Activated CD8-positive, alpha-beta T cell treated with anti-CD3 and anti-CD28 coated beads for 36 hours (primary cell): ENCODE data around the gene MRTFB. TPM values are rescaled to one million over a fixed set of nuclear protein-coding genes. Genes with fewer than 3 reads are reported as not detected.
A peak's percentile ranks its signal among the peaks of the same experiment; 100 is the strongest.

Experiments used
- ATAC-seq: fragments of 200-7000 bp; cut with Tn5 transposase; one replicate; pipeline ENCODE4 v1.10.0; 2021; ENCODE audit warnings: mild to moderate bottlenecking, moderate library complexity
- CTCF ChIA-PET: fragments of 350-600 bp; sonication (Branson Sonifier 250); formaldehyde crosslinking; loops from one replicate; lab custom pipeline; 2021; ENCODE audit warnings: antibody characterized with exemption; lab: Charles Lee
- POLR2A ChIA-PET: fragments of 350-600 bp; sonication (Branson Sonifier 250); formaldehyde crosslinking; loops from one replicate; lab custom pipeline; 2021; ENCODE audit warnings: antibody characterized with exemption; lab: Charles Lee
- DNase-seq: peaks from one replicate; pipeline ENCODE4 v3.0.0-alpha.2; 2020
- H3K27ac Mint-ChIP-seq: one replicate; pipeline ENCODE4 v1.8.0; 2021; ENCODE audit warnings: mild to moderate bottlenecking, mixed read lengths
- H3K27me3 Mint-ChIP-seq: one replicate; pipeline ENCODE4 v1.8.0; 2021; ENCODE audit warnings: mixed read lengths
- H3K36me3 Mint-ChIP-seq: one replicate; pipeline ENCODE4 v1.8.0; 2021; ENCODE audit warnings: low read depth, mixed read lengths
- H3K4me1 Mint-ChIP-seq: one replicate; pipeline ENCODE4 v1.8.0; 2021; ENCODE audit warnings: low read depth, mixed read lengths
- H3K4me3 Mint-ChIP-seq: one replicate; pipeline ENCODE4 v1.8.0; 2021; ENCODE audit warnings: mild to moderate bottlenecking, moderate library complexity, mixed read lengths
- H3K9me3 Mint-ChIP-seq: one replicate; pipeline ENCODE4 v1.8.0; 2021; ENCODE audit warnings: mixed read lengths
- intact Hi-C: fragments of 100-400 bp; cut with micrococcal nuclease; formaldehyde crosslinking; loops from one replicate; pipeline ENCODE4 v1.10.0; 2022
- total RNA-seq, 2 experiments: library from RNA; stranded (reverse); gene quantifications; one replicate each; pipeline ENCODE4 v1.2.3, GENCODE V29; 2021
- TF ChIP-seq, protein P1 (sequence below): fragments of 200-600 bp; IDR thresholded peaks from one replicate; pipeline ENCODE4 v1.8.0; 2022; ENCODE audit warnings: antibody characterized with exemption, mild to moderate bottlenecking

Gene MRTFB
- total RNA-seq, 2 experiments from 2014 or later, result 10.3 to 12.0 TPM

DNA sequence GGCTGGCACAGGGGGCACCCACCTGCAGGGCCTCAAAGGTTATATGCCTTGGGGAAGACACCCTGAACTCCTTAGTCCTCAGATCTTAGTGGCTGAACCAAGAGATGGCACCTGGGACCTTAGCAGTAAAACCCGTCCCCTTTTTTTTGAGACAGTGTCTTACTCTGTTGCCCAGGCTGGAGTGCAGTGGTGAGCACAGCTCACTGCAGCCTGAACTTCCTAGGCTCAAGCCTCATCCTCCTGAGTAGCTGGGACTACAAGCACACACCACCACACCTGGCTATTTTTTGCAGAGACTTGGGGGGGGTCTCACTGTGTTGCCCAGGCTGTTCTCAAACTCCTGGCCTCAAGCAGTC, 237.2 kb downstream of the MRTFB start:
- H3K36me3 Mint-ChIP-seq, result no peaks in the 10 kb centered on the region
- no peaks in the 10 kb centered on the region for H3K9me3 Mint-ChIP-seq
- TF ChIP-seq, protein P1, sequence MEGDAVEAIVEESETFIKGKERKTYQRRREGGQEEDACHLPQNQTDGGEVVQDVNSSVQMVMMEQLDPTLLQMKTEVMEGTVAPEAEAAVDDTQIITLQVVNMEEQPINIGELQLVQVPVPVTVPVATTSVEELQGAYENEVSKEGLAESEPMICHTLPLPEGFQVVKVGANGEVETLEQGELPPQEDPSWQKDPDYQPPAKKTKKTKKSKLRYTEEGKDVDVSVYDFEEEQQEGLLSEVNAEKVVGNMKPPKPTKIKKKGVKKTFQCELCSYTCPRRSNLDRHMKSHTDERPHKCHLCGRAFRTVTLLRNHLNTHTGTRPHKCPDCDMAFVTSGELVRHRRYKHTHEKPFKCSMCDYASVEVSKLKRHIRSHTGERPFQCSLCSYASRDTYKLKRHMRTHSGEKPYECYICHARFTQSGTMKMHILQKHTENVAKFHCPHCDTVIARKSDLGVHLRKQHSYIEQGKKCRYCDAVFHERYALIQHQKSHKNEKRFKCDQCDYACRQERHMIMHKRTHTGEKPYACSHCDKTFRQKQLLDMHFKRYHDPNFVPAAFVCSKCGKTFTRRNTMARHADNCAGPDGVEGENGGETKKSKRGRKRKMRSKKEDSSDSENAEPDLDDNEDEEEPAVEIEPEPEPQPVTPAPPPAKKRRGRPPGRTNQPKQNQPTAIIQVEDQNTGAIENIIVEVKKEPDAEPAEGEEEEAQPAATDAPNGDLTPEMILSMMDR, result no peak
- peaks cover 2% of the 10 kb centered on the region for H3K27me3 Mint-ChIP-seq
- no peak overlapping the region for H3K27ac Mint-ChIP-seq
- no peak for ATAC-seq
- intact Hi-C loops, result no loop called here
- ChIA-PET POLR2A (interaction anchor here (0.6 to 1.6 kb wide), 2 partner anchors 64 to 88 kb away, joined by 3 read pairs; no protein-coding TSS in a partner anchor), CTCF (interaction anchor here (1.2 to 4.1 kb wide), 5 partner anchors 9 to 385 kb away, joined by 3 to 14 read pairs (median 5); no protein-coding TSS in a partner anchor)
- no peak for DNase-seq
- H3K4me1 Mint-ChIP-seq, result peaks cover 39% of the 10 kb centered on the region
- peak overlapping the region; percentile 64 for H3K4me3 Mint-ChIP-seq

DNA sequence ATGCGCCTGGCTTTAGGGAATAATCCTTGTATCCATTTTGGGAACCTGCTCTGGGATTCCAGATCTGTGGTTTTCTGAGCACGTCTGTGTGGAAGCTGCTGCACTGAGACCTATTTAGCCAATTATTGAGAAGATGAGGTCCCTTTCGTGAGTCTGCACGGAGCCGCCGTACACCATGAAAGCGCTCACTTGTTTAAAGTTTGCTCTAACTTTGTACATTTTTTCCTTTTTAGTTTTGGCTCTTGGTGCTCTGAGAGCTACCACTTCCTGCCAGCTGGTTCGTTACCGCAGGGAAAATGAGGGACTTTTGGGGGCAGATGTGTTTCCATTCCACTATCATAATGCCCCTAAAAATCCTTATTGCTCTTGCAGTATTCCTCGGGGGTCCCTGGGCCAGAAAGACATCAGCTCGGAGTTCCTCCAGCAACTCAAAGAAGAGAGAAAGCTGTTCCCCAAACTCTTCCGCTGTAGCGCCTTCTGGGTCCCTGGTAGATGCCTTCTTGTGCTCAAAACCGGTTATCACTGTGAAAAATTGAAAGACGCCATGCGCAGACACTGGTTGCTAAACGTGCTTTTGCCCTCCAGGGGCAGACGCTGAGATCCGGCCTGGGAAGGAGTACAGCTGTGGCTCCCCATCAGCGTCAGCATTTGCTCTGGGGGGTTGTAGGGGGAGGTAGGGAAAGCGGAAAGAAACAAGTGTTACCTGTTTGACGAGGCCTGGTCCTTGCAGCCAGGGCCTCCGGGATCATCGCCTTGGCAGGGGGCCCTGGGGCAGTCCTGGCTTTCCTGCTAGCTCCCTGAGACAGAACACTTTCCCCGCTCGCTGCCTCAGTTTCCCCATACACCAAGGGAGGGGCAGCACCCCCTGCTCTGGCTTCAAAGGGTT, 238.1 kb downstream of the MRTFB start:
- intact Hi-C loops, result no loop called here
- no peaks in the 10 kb centered on the region for H3K9me3 Mint-ChIP-seq
- ATAC-seq (peak; percentile 78), DNase-seq (peak; percentile 64)
- no peaks in the 10 kb centered on the region for H3K27me3 Mint-ChIP-seq
- no peaks in the 10 kb centered on the region for H3K36me3 Mint-ChIP-seq
- H3K27ac Mint-ChIP-seq, result peak overlapping the region; percentile 81
- TF ChIP-seq, protein P1, result peak; percentile 37
- CTCF ChIA-PET, result interaction anchor here (0.7 to 4.1 kb wide), 11 partner anchors 10 to 390 kb away, joined by 3 to 14 read pairs (median 3); partner anchors contain the start of gene ERCC4
- peaks cover 38% of the 10 kb centered on the region for H3K4me1 Mint-ChIP-seq
- H3K4me3 Mint-ChIP-seq, result peak overlapping the region; percentile 64
- POLR2A ChIA-PET, result interaction anchor here (1.0 to 1.6 kb wide), 3 partner anchors 22 to 63 kb away, joined by 3 to 6 read pairs (median 3); no protein-coding TSS in a partner anchor

DNA sequence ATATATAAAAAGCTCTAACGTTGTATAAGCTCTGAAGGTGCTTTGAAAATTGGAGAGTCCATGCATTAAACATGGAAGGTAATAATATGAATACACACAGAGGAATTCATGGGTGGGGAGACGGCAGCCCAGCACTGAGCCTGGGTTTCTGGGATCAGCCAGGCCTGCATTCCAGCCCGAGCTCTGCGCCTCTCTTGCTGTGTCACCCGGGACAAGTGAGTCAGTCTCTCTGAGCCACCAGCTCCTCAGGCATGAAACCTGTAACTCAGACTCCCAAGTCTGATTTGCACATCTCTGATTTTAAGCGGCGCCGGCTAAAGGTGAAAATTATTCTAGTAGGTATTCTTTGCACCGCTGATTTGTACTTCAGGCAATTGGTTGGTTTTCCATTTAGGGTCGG, 238.8 kb downstream of the MRTFB start:
- Mint-ChIP-seq H3K4me3 (no peak overlapping the region), H3K27me3 (no peaks in the 10 kb centered on the region), H3K4me1 (peaks cover 38% of the 10 kb centered on the region), H3K9me3 (no peaks in the 10 kb centered on the region), H3K36me3 (no peaks in the 10 kb centered on the region), H3K27ac (peak overlapping the region; percentile 81)
- ATAC-seq (peak; percentile 48), DNase-seq (peak; percentile 60)
- POLR2A ChIA-PET, result interaction anchor here (0.6 to 1.5 kb wide), 2 partner anchors 24 to 43 kb away, joined by 4 to 6 read pairs; no protein-coding TSS in a partner anchor
- CTCF ChIA-PET, result interaction anchor here (0.8 to 4.1 kb wide), 8 partner anchors 11 to 390 kb away, joined by 3 to 14 read pairs (median 3); partner anchors contain the start of gene ERCC4
- TF ChIP-seq, protein P1, result no peak
- intact Hi-C loops, result no loop called here

DNA sequence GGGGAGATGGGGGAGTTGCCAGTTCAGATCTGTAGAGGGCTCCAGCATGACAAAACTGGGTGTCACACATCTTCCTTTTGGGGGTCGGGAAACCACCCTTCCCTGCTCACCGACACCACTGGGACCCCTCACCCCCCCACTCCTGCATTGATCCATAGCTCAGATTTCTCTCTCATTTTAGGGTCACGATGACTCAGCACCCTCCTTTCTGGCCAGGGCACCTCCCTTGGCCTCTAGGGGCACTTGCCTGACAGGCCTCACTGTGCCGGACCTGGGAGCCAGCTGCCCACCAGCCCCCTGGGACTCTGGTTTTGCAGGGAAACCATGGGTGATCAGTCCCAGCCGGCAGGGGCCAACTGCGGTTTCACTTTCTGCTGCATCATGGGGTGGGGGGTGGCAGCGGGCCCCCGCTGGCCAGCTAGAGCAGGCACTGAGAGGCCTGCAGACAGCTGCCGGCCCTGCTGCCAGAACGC, 239.4 kb downstream of the MRTFB start:
- Mint-ChIP-seq H3K27ac (no peak overlapping the region), H3K4me3 (no peak overlapping the region), H3K36me3 (no peaks in the 10 kb centered on the region), H3K4me1 (peaks cover 38% of the 10 kb centered on the region), H3K27me3 (no peaks in the 10 kb centered on the region), H3K9me3 (no peaks in the 10 kb centered on the region)
- intact Hi-C loops, result no loop called here
- POLR2A ChIA-PET, result interaction anchor here (0.6 kb wide), 1 partner anchor 43 kb away, joined by 4 read pairs; no protein-coding TSS in a partner anchor
- no peak for DNase-seq
- TF ChIP-seq, protein P1, result no peak
- CTCF ChIA-PET, result interaction anchor here (0.8 to 4.1 kb wide), 7 partner anchors 11 to 391 kb away, joined by 3 to 14 read pairs (median 3); partner anchors contain the start of gene ERCC4
- no peak for ATAC-seq
